ELF-1 (cell line): ENCODE results near the gene LANCL3.
"Not testable (repeated sequence)": the region's sequence is repeated elsewhere in the genome, so short reads cannot be mapped to it uniquely, and the experiment has no call there.

ENCODE experiments used
- DNase-seq: peaks from one replicate; pipeline ENCODE4 v3.0.0-alpha.2; 2016; ENCODE audit warnings: low read depth, low spot score

Gene LANCL3

DNA sequence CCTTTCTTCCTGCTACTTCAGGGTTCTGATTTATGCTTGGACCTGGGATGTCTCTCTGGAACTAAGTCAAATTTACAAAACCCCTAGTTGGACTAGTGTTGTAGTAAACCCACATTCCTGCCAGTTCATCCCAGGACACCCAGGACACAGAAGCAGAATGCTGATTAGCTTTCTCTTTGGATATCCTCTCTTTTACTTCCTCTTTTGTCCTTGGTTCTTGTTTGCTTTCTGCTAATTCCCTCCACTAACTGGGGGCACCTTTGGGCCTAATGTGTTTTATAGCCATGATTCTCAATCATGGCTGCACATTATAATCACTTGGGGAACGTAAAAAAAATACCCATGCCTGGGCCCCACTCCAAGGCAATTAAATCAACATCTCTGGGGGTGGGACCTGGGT lies 42.5 kb downstream of the LANCL3 start:
- DNase-seq, result no peak

DNA sequence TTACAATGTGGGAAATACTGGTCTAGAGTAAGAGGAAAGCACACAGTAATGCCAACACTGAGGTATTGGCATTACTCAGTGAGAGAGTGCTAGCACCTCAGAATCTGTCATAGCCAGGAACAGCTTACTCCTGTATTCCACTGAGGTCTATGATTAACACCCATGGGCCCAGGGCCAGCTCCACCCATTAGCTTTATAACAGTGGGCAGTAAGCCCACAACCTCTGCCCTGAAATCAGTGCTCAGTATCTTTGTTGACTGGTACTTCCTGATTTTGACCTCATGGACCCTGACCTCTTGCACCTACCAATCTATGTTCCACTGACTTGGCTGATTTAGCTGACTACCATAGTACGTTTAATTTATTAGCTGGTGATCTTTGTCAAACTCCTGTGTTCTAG lies 56.1 kb downstream of the LANCL3 start:
- DNase-seq, result no peak

- DNase-seq, result no peak
Measured at GRCh38 chrX:37638047-37638446, 66.6 kb downstream of the LANCL3 start.

- no peak for DNase-seq
Measured at GRCh38 chrX:37640142-37640541, 68.7 kb downstream of the LANCL3 start.

DNA sequence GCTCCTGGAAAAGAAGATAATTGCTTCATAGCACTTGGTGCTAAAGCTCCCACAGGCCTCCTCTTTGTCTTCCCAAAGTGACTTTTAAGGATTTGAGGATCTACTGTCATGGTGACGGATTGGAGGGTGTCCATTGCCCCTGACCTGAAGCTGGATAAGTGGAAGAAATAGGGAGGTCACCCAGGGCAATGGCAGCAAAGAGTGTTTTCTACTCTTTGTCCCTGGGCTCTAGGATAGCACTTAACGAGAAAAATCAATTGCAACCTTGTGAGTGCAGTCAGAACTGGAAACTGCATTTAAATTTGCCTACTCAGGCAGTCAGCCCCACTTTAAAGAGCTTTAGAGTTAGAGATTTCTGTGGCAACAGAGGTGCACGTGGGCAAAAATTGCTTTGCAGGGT lies 70.4 kb downstream of the LANCL3 start:
- no peak for DNase-seq

GRCh38 chrX:37644381-37645305 lies 73.2 kb downstream of the LANCL3 start:
- DNase-seq, result no peak

- DNase-seq, result no peak
Measured at GRCh38 chrX:37646254-37646653, 74.8 kb downstream of the LANCL3 start.

GRCh38 chrX:37650879-37651278 lies 79.4 kb downstream of the LANCL3 start:
- not testable (repeated sequence) for DNase-seq

DNA sequence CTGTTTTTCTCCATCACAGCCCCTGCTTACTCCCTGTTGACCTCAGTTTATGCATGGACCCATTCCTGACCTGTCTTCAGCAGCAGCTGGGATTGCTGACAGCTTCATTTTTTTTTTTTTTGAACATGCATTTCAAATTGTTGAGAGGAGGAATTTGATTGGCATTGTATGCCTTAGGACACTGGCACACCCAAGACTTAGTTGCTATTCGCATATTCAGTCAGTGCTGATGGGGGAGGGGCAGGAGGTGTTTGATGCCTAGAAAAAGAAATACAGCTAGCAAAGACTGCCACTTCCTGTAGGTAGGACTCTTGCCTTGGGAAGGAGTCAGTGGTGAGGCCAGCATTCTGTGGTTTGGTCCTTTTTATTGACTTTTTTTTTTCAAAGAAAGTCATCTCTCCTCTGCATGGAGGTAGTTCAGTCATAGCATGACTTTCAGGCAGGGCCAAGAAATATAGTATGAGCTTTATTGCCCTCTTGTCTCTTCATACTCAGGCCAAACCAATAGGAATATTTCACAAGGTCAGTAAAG lies 80.5 kb downstream of the LANCL3 start:
- DNase-seq, result peak; percentile 20

GRCh38 chrX:37652589-37653231 lies 81.2 kb downstream of the LANCL3 start:
- DNase-seq, result no peak

- no peak for DNase-seq
Measured at GRCh38 chrX:37653397-37654085, 82.1 kb downstream of the LANCL3 start.

DNA sequence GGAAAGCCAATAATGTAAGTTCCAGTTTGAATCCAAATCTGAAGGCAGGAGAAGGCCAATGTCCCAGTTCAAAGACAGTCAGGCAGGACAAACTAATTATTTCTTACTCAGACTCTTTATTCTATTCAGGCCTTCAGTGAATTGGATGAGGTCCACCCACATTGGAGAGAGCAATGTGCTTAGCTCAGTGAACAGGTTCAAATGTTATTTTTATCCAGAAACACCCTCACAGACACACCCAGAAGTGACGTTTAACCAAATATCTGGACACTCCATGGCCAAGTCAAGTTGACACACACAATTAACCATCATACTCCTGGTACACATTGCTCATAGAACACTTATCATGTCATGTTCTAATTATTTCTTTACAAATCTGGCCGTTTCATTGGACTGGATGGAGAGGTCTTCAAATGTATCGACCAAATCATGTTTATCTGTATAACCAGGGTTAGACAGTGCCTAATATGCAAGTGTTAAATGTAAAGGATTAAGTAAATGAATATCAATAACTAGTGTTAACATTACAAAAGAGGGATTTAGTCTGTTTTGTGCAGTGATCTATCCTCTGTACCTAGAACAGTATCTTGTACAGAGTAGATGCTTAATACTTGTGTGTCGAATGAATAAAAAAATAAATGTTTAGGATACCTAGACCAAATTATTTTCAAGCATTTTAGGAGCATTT lies 87.0 kb downstream of the LANCL3 start:
- no peak for DNase-seq

GRCh38 chrX:37659047-37659446 lies 87.6 kb downstream of the LANCL3 start:
- no peak for DNase-seq

DNA sequence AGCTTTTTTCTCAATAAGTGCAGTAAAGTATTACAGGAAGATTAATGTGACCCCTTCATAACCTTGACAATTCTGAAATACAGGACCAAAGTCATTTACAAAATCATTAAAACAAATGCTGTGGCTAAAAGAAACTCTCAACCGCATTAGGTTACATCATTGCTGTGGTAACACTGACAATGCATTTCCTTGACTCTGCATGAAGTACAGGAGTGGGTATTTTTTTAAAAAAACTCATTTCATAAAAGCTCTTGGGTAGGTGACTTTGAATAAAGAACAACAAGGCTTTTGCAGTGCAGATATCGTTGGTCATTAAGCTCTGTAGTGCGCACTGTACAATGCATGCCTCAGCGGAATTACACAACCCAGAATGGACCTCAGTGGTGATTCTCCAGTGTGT lies 90.7 kb downstream of the LANCL3 start:
- DNase-seq, result no peak

GRCh38 chrX:37666516-37666915 lies 95.1 kb downstream of the LANCL3 start:
- no peak for DNase-seq

- DNase-seq, result no peak
Measured at GRCh38 chrX:37667141-37667540, 95.7 kb downstream of the LANCL3 start.

- no peak for DNase-seq
Measured at GRCh38 chrX:37672563-37672962, 101.1 kb downstream of the LANCL3 start.

GRCh38 chrX:37676811-37677210 lies 105.3 kb downstream of the LANCL3 start:
- DNase-seq, result no peak

- DNase-seq, result no peak
Measured at GRCh38 chrX:37677243-37677642, 105.8 kb downstream of the LANCL3 start.

GRCh38 chrX:37677765-37678164 lies 106.3 kb downstream of the LANCL3 start:
- DNase-seq, result no peak

DNA sequence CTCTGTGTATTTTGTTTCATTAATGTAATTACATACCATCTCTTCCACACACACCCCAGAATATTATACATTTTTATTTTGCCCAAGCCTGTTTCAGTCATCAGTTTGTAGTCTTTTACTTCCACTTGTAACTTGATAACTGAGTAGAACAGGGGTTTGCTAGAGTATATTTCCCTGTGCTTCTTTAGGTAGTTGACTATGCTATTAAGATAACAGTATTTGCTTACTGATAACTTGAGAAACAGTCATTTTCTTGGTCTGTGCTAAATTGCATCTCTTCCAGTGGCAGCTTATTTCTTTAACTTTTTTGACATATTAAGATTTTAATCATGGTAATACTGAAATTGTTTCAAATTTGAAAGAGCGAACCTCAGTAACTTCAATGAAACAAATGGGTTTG lies 107.1 kb downstream of the LANCL3 start:
- no peak for DNase-seq

- DNase-seq, result no peak
Measured at GRCh38 chrX:37679230-37679629, 107.8 kb downstream of the LANCL3 start.
